Kidney epithelial cell (primary cell): ENCODE results near the gene CFAP61. TPM values are rescaled to one million over a fixed set of nuclear protein-coding genes. Genes with fewer than 3 reads are reported as not detected.

Source experiments
- DNase-seq: peaks from one replicate; pipeline ENCODE4 v3.0.0-alpha.2; 2010; ENCODE audit warnings: low read depth
- H3K27me3 ChIP-seq: 2 replicates; pipeline ENCODE4 v1.6.0; 2011; ENCODE audit warnings: low read length; ENCODE audit not compliant: control insufficient read depth, insufficient read depth
- H3K36me3 ChIP-seq: 2 replicates; pipeline ENCODE4 v1.5.1; 2011; ENCODE audit warnings: low read length; ENCODE audit not compliant: control insufficient read depth, insufficient read depth
- H3K4me3 ChIP-seq: 2 replicates; pipeline ENCODE4 v1.5.1; 2011; ENCODE audit warnings: low read depth, mild to moderate bottlenecking, control low read depth, low read length
- total RNA-seq: library from RNA; depleted of rRNA; stranded (reverse); fragments of >200 nt; gene quantifications from 2 replicates; pipeline ENCODE4 v1.2.3, GENCODE V29; 2015
- TF ChIP-seq, protein P1 (sequence below): IDR thresholded peaks from 2 replicates; pipeline ENCODE4 v1.5.1; 2011; ENCODE audit warnings: mild to moderate bottlenecking, moderate library complexity, low read length, control low read depth, inconsistent platforms; ENCODE audit not compliant: insufficient read depth, poor library complexity, severe bottlenecking

Gene CFAP61
- total RNA-seq, 1 donor from 2014 or later: not detected

DNA sequence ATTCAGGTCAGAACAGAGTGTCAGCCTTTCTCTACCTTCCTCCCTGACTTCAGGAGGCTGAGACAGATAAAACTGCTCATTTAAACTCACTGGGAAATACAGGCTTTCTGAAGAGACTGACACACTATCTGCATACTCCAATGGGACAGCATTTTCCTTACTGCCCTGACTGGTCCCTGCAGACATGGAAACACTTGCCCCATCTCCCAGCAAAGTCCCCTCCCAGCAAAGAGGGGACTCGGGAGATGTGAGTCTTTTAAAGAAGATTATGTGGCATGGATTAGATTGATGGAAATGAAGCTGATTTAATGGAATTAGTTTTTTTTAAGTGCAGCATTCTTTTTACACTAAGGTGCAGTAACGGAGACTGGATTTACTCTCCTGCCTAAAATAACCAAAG is 90.8 kb downstream of the CFAP61 start:
- Histone ChIP-seq H3K4me3 (no peak overlapping the region), H3K36me3 (no peaks in the 10 kb centered on the region), H3K27me3 (no peaks in the 10 kb centered on the region)
- no peak for DNase-seq
- TF ChIP-seq, protein P1, sequence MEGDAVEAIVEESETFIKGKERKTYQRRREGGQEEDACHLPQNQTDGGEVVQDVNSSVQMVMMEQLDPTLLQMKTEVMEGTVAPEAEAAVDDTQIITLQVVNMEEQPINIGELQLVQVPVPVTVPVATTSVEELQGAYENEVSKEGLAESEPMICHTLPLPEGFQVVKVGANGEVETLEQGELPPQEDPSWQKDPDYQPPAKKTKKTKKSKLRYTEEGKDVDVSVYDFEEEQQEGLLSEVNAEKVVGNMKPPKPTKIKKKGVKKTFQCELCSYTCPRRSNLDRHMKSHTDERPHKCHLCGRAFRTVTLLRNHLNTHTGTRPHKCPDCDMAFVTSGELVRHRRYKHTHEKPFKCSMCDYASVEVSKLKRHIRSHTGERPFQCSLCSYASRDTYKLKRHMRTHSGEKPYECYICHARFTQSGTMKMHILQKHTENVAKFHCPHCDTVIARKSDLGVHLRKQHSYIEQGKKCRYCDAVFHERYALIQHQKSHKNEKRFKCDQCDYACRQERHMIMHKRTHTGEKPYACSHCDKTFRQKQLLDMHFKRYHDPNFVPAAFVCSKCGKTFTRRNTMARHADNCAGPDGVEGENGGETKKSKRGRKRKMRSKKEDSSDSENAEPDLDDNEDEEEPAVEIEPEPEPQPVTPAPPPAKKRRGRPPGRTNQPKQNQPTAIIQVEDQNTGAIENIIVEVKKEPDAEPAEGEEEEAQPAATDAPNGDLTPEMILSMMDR: no peak

DNA sequence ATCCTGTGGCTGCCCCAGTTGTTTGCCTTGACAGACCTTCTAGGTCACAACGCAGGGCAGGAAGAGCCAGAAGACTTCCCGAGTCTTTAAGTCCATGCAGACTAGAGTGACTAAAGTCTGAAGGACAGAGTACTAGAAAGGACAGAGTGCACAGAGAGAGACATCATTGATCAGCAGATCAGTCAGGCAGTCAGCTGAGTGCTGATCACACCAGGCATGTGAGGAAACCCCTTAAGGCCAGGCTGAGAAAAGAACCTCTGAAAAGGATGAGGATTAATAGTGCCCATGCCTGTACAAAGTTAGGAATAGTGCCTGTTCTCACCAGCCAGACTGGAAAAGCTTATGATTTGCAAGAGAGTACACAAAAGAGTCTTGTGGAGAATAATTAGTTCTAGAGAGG is 91.3 kb downstream of the CFAP61 start:
- TF ChIP-seq, protein P1: no peak
- no peaks in the 10 kb centered on the region for H3K27me3 ChIP-seq
- H3K36me3 ChIP-seq: no peaks in the 10 kb centered on the region
- DNase-seq: no peak
- no peak overlapping the region for H3K4me3 ChIP-seq

DNA sequence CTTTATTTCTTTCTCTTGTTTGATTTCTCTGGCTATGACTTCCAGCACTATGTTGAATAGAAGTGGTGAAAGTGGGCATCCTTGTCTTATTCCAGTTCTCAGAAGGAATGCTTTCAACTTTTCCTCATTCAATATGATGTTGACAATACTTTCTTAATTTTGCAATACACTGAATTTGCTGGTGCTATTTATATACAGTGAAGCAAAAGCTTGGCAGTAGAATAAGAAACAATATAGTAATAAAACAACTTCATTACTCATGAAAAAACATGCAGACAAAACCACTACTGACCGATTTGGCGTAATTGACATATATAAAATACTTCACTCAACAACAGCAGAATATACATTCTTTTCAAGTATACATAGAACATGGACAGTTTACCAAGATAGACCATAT is 96.4 kb downstream of the CFAP61 start:
- Histone ChIP-seq H3K36me3 (no peaks in the 10 kb centered on the region), H3K27me3 (no peaks in the 10 kb centered on the region), H3K4me3 (no peak overlapping the region)
- TF ChIP-seq, protein P1: no peak
- DNase-seq: no peak

DNA sequence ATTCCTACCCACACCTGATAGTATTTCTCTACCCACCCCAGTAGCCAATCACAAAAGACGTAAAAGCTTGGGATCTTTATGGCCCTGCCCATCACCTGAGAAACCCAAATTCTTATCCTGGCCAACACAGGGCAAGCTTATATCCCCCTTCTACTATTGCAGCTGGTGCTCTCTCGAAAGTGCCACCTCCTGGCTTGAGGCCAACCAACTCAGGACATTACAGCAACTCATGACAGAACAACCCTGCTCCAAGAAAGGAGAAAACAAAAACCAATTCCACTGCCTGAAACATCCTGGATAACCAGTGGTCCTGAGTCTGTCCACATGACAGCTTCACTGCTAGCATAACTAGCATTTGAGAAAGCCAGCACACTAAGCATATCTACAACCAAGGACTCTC is 97.9 kb downstream of the CFAP61 start:
- no peak for DNase-seq
- Histone ChIP-seq H3K36me3 (no peaks in the 10 kb centered on the region), H3K4me3 (no peak overlapping the region), H3K27me3 (no peaks in the 10 kb centered on the region)
- TF ChIP-seq, protein P1: no peak

DNA sequence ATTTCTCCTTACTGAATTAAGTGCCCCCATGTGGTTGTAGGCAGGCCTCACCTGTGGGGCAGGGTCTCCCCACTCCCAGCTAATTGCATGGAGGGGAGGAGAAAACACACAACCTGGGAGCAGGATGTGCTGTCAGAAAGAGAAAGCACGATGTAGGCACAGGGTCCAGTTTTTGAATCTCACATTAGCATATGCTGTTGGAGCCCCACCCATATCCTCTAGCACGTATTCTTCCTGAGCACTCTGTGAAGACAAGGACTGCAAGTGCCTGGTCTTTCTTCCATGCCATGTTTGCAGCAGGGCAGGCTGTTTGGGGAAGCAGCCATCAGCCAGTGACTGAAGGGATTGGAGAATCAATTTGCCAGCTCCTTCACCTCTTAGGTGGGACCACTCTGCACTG is 108.2 kb downstream of the CFAP61 start:
- Histone ChIP-seq H3K27me3 (no peaks in the 10 kb centered on the region), H3K36me3 (no peaks in the 10 kb centered on the region), H3K4me3 (no peak overlapping the region)
- no peak for DNase-seq
- TF ChIP-seq, protein P1: no peak

DNA sequence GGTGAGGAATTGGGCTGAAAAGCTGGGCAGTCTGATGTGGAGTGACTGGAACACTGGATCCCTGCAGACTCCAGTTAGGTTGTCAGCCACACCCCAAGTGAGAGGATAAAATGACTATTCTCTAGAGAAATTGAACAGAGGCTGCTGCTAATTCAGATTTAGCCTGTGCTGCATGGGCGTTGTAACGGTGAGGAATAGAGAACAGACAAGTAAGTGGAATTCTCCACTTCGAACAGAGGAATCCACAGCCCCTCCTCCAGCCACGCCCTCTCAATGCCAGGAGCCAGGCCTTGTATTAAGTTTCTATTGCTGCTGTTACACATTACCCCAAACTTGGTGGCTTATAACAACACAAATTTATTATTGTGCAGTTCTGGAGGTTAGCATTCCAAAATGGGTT is 109.3 kb downstream of the CFAP61 start:
- no peaks in the 10 kb centered on the region for H3K36me3 ChIP-seq
- no peak for DNase-seq
- H3K27me3 ChIP-seq: no peaks in the 10 kb centered on the region
- TF ChIP-seq, protein P1: no peak
- H3K4me3 ChIP-seq: no peak overlapping the region
